HCT116 (cell line): ENCODE measurements around the gene FN3K. TPM values are rescaled to one million over a fixed set of nuclear protein-coding genes. Genes with fewer than 3 reads are reported as not detected.

Experiments used
- ATAC-seq: fragments of 200-7000 bp; cut with Tn5 transposase; 2 replicates; pipeline ENCODE4 v1.9.1; 2020; ENCODE audit warnings: mild to moderate bottlenecking, moderate library complexity
- BruUV-seq: library from RNA; stranded (reverse); fragments of 400-500 nt; replicated peaks from 2 replicates; lab custom pipeline; 2021; lab: Mats Ljungman, UMichigan
- CTCF ChIA-PET: fragments of 300-600 bp; sonication (Branson Sonifier 250); formaldehyde crosslinking; loops from one replicate; lab custom pipeline; 2021; ENCODE audit warnings: antibody characterized with exemption; lab: Charles Lee
- POLR2A ChIA-PET: fragments of 300-600, 350-600 bp; sonication (Branson Sonifier 250); formaldehyde crosslinking; loops from one replicate; lab custom pipeline; 2021; ENCODE audit warnings: antibody characterized with exemption; lab: Charles Lee
- RAD21 ChIA-PET, 2 experiments: fragments of 300-600 bp; sonication (Branson Sonifier 250); formaldehyde crosslinking; loops; one replicate each; lab custom pipeline; 2023; ENCODE audit warnings: low total read pairs in 2 of 2; ENCODE audit not compliant: uncharacterized antibody in 2 of 2, unreplicated experiment in 2 of 2, low non-redundant PET in 1 of 2; lab: Charles Lee
- DNase-seq: peaks from one replicate; pipeline ENCODE4 v3.0.0-alpha.2; 2010; ENCODE audit warnings: low read depth, low spot score
- H2AFZ ChIP-seq: fragments of 200-600 bp; shearing (Covaris generic), sonication (generic); 2 replicates; pipeline ENCODE4 v1.6.1; 2017; ENCODE audit warnings: low read depth, mixed run types, mixed read lengths, antibody characterized with exemption, low read length; ENCODE audit not compliant: poor library complexity, severe bottlenecking
- H3K27ac ChIP-seq: 2 replicates; pipeline ENCODE4 v1.5.1; 2012; ENCODE audit warnings: low read depth, low read length
- H3K27me3 ChIP-seq: fragments of 200-600 bp; sonication (generic); 2 replicates; pipeline ENCODE4 v1.6.1; 2016; ENCODE audit warnings: mixed run types, low read length, mixed read lengths; ENCODE audit not compliant: insufficient read depth
- H3K36me3 ChIP-seq, 2 experiments: fragments of 200-500 bp in 1 of 2; fragments of 200-600 bp in 1 of 2; sonication (Bioruptor generic) in 1 of 2; sonication (generic) in 1 of 2; 2 replicates each; pipeline versions ENCODE4 v1.5.1 to v1.6.1; 2014 to 2016; ENCODE audit warnings: low read length in 2 of 2, inconsistent platforms in 1 of 2, mixed read lengths in 1 of 2, mixed run types in 1 of 2; ENCODE audit not compliant: insufficient read depth in 2 of 2, control insufficient read depth in 1 of 2
- H3K4me1 ChIP-seq, 2 experiments: fragments of 200-600 bp in 1 of 2; sonication (generic) in 1 of 2; 2 replicates each; pipeline versions ENCODE4 v1.5.1 to v1.6.1; 2012 to 2017; ENCODE audit warnings: low read length in 2 of 2, inconsistent platforms in 1 of 2, mild to moderate bottlenecking in 1 of 2, mixed read lengths in 1 of 2, mixed run types in 1 of 2, moderate library complexity in 1 of 2; ENCODE audit not compliant: insufficient read depth in 2 of 2, control insufficient read depth in 1 of 2
- H3K4me2 ChIP-seq: fragments of 200-600 bp; sonication (generic); 2 replicates; pipeline ENCODE4 v1.6.1; 2017; ENCODE audit warnings: mixed run types, low read length, mixed read lengths
- H3K4me3 ChIP-seq, 2 experiments: fragments of 200-600 bp in 1 of 2; sonication (generic) in 1 of 2; replicated peaks in 1 of 2; 2 replicates each; pipeline ENCODE4 v1.5.1; 2011 to 2016; ENCODE audit warnings: low read length in 2 of 2, control low read depth in 1 of 2, low read depth in 1 of 2, mild to moderate bottlenecking in 1 of 2, mixed read lengths in 1 of 2, mixed run types in 1 of 2
- H3K79me2 ChIP-seq: fragments of 200-600 bp; sonication (generic); 2 replicates; pipeline ENCODE4 v1.6.1; 2017; ENCODE audit warnings: mild to moderate bottlenecking, mixed run types, low read length, moderate library complexity, mixed read lengths; ENCODE audit not compliant: insufficient read depth
- H3K9ac ChIP-seq: fragments of 200-600 bp; sonication (generic); 2 replicates; pipeline ENCODE4 v1.6.1; 2016; ENCODE audit warnings: low read length, mixed read lengths
- H3K9me2 ChIP-seq: fragments of 200-600 bp; sonication (generic), shearing (Covaris generic); 2 replicates; pipeline ENCODE4 v1.6.1; 2017; ENCODE audit warnings: mixed run types, mild to moderate bottlenecking, moderate library complexity; ENCODE audit not compliant: insufficient read depth
- H3K9me3 ChIP-seq, 2 experiments: fragments of 200-500 bp in 1 of 2; fragments of 200-600 bp in 1 of 2; sonication (Bioruptor generic) in 1 of 2; sonication (generic) in 1 of 2; 2 replicates each; pipeline ENCODE4 v1.6.1; 2014 to 2017; ENCODE audit warnings: low read length in 2 of 2, mixed read lengths in 2 of 2, inconsistent platforms in 1 of 2, low read depth in 1 of 2, mild to moderate bottlenecking in 1 of 2, mixed run types in 1 of 2, moderate library complexity in 1 of 2; ENCODE audit not compliant: control insufficient read depth in 1 of 2, insufficient read depth in 1 of 2
- H4K20me1 ChIP-seq: fragments of 200-600 bp; sonication (generic), shearing (Covaris generic); 2 replicates; pipeline ENCODE4 v1.6.1; 2017; ENCODE audit warnings: mixed run types, mild to moderate bottlenecking, moderate library complexity; ENCODE audit not compliant: insufficient read depth
- CBX3 ChIP-seq: IDR thresholded peaks from 2 replicates; pipeline ENCODE4 v1.6.1; 2012; ENCODE audit warnings: low read depth
- CEBPB ChIP-seq: IDR thresholded peaks from 2 replicates; pipeline ENCODE4 v1.6.1; 2012; ENCODE audit warnings: low read depth
- EGR1 ChIP-seq: IDR thresholded peaks from 2 replicates; pipeline ENCODE4 v1.6.1; 2012; ENCODE audit warnings: low read depth
- ELF1 ChIP-seq: IDR thresholded peaks from 2 replicates; pipeline ENCODE4 v1.6.1; 2012; ENCODE audit warnings: low read depth, borderline replicate concordance
- EZH2 ChIP-seq: fragments of 200-600 bp; sonication (generic); IDR thresholded peaks from 2 replicates; pipeline ENCODE4 v1.6.1; 2017; ENCODE audit warnings: antibody characterized with exemption, mixed run types
- FOSL1 ChIP-seq: IDR thresholded peaks from 2 replicates; pipeline ENCODE4 v1.6.1; 2012; ENCODE audit warnings: low read depth
- POLR2AphosphoS5 ChIP-seq: IDR thresholded peaks from 2 replicates; pipeline ENCODE4 v1.6.1; 2011; ENCODE audit warnings: mild to moderate bottlenecking, low read depth, low read length, moderate library complexity
- RAD21 ChIP-seq: IDR thresholded peaks from 2 replicates; pipeline ENCODE4 v1.6.1; 2012; ENCODE audit warnings: low read depth, mild to moderate bottlenecking
- SP1 ChIP-seq: IDR thresholded peaks from 2 replicates; pipeline ENCODE4 v1.6.1; 2012; ENCODE audit warnings: low read depth
- SRF ChIP-seq: IDR thresholded peaks from 2 replicates; pipeline ENCODE4 v1.6.1; 2012; ENCODE audit warnings: low read depth
- TCF7L2 ChIP-seq: IDR thresholded peaks from 2 replicates; pipeline ENCODE4 v1.7.0; 2011; ENCODE audit warnings: borderline replicate concordance, inconsistent platforms; ENCODE audit not compliant: insufficient read depth, insufficient read length; ENCODE audit errors: extremely low read depth
- YY1 ChIP-seq: IDR thresholded peaks from 2 replicates; pipeline ENCODE4 v1.6.1; 2011; ENCODE audit warnings: low read length, low read depth, moderate library complexity, mild to moderate bottlenecking; ENCODE audit not compliant: insufficient replicate concordance; ENCODE audit errors: extremely low read depth
- ZNF274 ChIP-seq: fragments of 200-500 bp; sonication (Bioruptor generic); IDR thresholded peaks from 2 replicates; pipeline ENCODE4 v1.6.1; 2014; ENCODE audit warnings: mild to moderate bottlenecking, low read depth, low read length, inconsistent platforms
- intact Hi-C: fragments of 100-400 bp; cut with micrococcal nuclease; formaldehyde crosslinking; loops from 2 replicates; pipeline ENCODE4 v1.10.0; 2022
- total RNA-seq: library from RNA; stranded (reverse); gene quantifications from one replicate; pipeline ENCODE4 v1.2.1, GENCODE V29; 2021; ENCODE audit not compliant: unreplicated experiment
- TF ChIP-seq, protein P1 (sequence below): IDR thresholded peaks from 2 replicates; pipeline ENCODE4 v1.6.1; 2012; ENCODE audit warnings: low read depth
- TF ChIP-seq, protein P2 (sequence below), 3 experiments: fragments of 200-600 bp in 1 of 3; sonication (generic) in 1 of 3; IDR thresholded peaks in 2 of 3; conservative IDR thresholded peaks in 1 of 3; 2 replicates each; pipeline ENCODE4 v1.5.1; 2012 to 2017; ENCODE audit warnings: low read depth in 2 of 3, low read length in 2 of 3, antibody characterized with exemption in 1 of 3, borderline replicate concordance in 1 of 3, control low read depth in 1 of 3, mild to moderate bottlenecking in 1 of 3, mixed read lengths in 1 of 3, mixed run types in 1 of 3, moderate library complexity in 1 of 3; ENCODE audit not compliant: insufficient read depth in 1 of 3
- TF ChIP-seq, protein P3 (sequence below): IDR thresholded peaks from 2 replicates; pipeline ENCODE4 v1.6.1; 2011; ENCODE audit warnings: mild to moderate bottlenecking, low read length, moderate library complexity; ENCODE audit not compliant: insufficient replicate concordance; ENCODE audit errors: extremely low read depth
- TF ChIP-seq, protein P4 (sequence below): IDR thresholded peaks from 2 replicates; pipeline ENCODE4 v1.6.1; 2012

Gene FN3K
- total RNA-seq, 1 experiment from 2014 or later = 9.9 TPM

DNA sequence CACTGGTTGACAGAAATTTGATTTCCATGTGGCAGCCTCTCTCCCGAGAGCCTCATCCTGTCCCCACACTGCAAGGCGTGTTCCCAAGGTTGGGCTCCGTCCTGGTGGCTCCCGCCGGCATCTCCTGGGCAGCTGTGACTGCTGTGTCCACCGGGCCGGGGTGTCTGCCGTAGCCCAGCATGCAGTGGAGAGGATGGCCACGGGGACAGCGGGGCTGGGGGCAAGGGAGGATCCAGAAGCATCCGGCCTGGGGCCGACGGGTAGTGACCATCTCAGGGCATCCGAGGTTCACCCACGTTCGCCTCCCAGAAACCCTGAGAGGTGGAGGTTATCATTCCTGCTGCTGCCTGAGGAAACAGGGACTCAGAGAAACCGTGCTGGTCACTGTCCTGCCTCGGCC lies 29.7 kb upstream of the FN3K start:
- ChIA-PET POLR2A (no interaction called here), CTCF (no interaction called here)
- intact Hi-C loops = no loop called here

More for the DNA sequence above, 29.7 kb upstream of the FN3K start:
- DNase-seq (no peak), ATAC-seq (no peak)
- no peak for TF ChIP-seq POLR2AphosphoS5
- TF ChIP-seq ZNF274 = no peak
- TF ChIP-seq, protein P1, sequence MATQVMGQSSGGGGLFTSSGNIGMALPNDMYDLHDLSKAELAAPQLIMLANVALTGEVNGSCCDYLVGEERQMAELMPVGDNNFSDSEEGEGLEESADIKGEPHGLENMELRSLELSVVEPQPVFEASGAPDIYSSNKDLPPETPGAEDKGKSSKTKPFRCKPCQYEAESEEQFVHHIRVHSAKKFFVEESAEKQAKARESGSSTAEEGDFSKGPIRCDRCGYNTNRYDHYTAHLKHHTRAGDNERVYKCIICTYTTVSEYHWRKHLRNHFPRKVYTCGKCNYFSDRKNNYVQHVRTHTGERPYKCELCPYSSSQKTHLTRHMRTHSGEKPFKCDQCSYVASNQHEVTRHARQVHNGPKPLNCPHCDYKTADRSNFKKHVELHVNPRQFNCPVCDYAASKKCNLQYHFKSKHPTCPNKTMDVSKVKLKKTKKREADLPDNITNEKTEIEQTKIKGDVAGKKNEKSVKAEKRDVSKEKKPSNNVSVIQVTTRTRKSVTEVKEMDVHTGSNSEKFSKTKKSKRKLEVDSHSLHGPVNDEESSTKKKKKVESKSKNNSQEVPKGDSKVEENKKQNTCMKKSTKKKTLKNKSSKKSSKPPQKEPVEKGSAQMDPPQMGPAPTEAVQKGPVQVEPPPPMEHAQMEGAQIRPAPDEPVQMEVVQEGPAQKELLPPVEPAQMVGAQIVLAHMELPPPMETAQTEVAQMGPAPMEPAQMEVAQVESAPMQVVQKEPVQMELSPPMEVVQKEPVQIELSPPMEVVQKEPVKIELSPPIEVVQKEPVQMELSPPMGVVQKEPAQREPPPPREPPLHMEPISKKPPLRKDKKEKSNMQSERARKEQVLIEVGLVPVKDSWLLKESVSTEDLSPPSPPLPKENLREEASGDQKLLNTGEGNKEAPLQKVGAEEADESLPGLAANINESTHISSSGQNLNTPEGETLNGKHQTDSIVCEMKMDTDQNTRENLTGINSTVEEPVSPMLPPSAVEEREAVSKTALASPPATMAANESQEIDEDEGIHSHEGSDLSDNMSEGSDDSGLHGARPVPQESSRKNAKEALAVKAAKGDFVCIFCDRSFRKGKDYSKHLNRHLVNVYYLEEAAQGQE = no peak
- no peak for TF ChIP-seq ELF1
- TF ChIP-seq EZH2 = no peak
- TF ChIP-seq EGR1 = no peak
- no peak for TF ChIP-seq CBX3
- TF ChIP-seq YY1 = no peak
- TF ChIP-seq, protein P2, sequence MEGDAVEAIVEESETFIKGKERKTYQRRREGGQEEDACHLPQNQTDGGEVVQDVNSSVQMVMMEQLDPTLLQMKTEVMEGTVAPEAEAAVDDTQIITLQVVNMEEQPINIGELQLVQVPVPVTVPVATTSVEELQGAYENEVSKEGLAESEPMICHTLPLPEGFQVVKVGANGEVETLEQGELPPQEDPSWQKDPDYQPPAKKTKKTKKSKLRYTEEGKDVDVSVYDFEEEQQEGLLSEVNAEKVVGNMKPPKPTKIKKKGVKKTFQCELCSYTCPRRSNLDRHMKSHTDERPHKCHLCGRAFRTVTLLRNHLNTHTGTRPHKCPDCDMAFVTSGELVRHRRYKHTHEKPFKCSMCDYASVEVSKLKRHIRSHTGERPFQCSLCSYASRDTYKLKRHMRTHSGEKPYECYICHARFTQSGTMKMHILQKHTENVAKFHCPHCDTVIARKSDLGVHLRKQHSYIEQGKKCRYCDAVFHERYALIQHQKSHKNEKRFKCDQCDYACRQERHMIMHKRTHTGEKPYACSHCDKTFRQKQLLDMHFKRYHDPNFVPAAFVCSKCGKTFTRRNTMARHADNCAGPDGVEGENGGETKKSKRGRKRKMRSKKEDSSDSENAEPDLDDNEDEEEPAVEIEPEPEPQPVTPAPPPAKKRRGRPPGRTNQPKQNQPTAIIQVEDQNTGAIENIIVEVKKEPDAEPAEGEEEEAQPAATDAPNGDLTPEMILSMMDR (IDR thresholded peaks at IDR 0.05 in 2 of 3, conservative IDR thresholded peaks at IDR 0.05 in 1 of 3; ENCODE audit: borderline replicate concordance in 1 of 3, insufficient read depth in 1 of 3, low read depth in 2 of 3, low read length in 2 of 3) = no peak
- TF ChIP-seq FOSL1 = no peak
- no peak for TF ChIP-seq SRF
- no peak for TF ChIP-seq SP1
- no peak for TF ChIP-seq CEBPB
- no peak for TF ChIP-seq TCF7L2
- no peak for TF ChIP-seq RAD21
- TF ChIP-seq, protein P3, sequence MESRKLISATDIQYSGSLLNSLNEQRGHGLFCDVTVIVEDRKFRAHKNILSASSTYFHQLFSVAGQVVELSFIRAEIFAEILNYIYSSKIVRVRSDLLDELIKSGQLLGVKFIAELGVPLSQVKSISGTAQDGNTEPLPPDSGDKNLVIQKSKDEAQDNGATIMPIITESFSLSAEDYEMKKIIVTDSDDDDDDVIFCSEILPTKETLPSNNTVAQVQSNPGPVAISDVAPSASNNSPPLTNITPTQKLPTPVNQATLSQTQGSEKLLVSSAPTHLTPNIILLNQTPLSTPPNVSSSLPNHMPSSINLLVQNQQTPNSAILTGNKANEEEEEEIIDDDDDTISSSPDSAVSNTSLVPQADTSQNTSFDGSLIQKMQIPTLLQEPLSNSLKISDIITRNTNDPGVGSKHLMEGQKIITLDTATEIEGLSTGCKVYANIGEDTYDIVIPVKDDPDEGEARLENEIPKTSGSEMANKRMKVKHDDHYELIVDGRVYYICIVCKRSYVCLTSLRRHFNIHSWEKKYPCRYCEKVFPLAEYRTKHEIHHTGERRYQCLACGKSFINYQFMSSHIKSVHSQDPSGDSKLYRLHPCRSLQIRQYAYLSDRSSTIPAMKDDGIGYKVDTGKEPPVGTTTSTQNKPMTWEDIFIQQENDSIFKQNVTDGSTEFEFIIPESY = no peak
- TF ChIP-seq, protein P4, sequence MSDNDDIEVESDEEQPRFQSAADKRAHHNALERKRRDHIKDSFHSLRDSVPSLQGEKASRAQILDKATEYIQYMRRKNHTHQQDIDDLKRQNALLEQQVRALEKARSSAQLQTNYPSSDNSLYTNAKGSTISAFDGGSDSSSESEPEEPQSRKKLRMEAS = no peak
- H3K9ac ChIP-seq = no peak overlapping the region
- H3K4me2 ChIP-seq = no peak overlapping the region
- no peaks in the 10 kb centered on the region for H4K20me1 ChIP-seq
- BruUV-seq = no TSS peak
- peaks cover 0 to 14% of the 10 kb centered on the region in 2 experiments; a peak in 3 of 4 replicates for H3K4me1 ChIP-seq
- H3K36me3 ChIP-seq = no peaks in the 10 kb centered on the region
- H3K79me2 ChIP-seq = no peaks in the 10 kb centered on the region
- no peak overlapping the region for H3K27ac ChIP-seq
- no peak overlapping the region for H3K4me3 ChIP-seq
- H3K27me3 ChIP-seq = no peaks in the 10 kb centered on the region
- H3K9me2 ChIP-seq = no peaks in the 10 kb centered on the region
- RAD21 ChIA-PET = no interaction called here
- no peak overlapping the region for H2AFZ ChIP-seq
- H3K9me3 ChIP-seq = no peaks in the 10 kb centered on the region
